RCC 7860 (cell line): Measurements from ENCODE around the gene PODXL2.
A peak's percentile ranks its signal among the peaks of the same experiment; 100 is the strongest.
"Not testable (repeated sequence)": the region's sequence is repeated elsewhere in the genome, so short reads cannot be mapped to it uniquely, and the experiment has no call there.

Experiments
- DNase-seq: peaks from one replicate; pipeline ENCODE4 v3.0.0-alpha.2; 2015; ENCODE audit warnings: low spot score
- FAIRE-seq: peaks from 2 replicates; lab custom pipeline; 2012; peaks lifted over from hg19 to GRCh38; lab: Jason Lieb, UNC

The PODXL2 gene

GRCh38 chr3:127672429-127673190, 43.6 kb downstream of the PODXL2 start, which contains the start of gene ABTB1:
TSS of gene ABTB1 (plus strand) at chr3:127672952. CDS start at chr3:127673026, 74 bp downstream.
- DNase-seq: peak; percentile 43
- FAIRE-seq: no peak

GRCh38 chr3:127673191-127674100, 44.5 kb downstream of the PODXL2 start:
- DNase-seq (no peak), FAIRE-seq (no peak)

- no peak for FAIRE-seq
- no peak for DNase-seq
Measured at GRCh38 chr3:127674101-127674721, 45.2 kb downstream of the PODXL2 start.

- no peak for FAIRE-seq
- no peak for DNase-seq
Measured at GRCh38 chr3:127674790-127675189, 45.8 kb downstream of the PODXL2 start.

- FAIRE-seq: no peak
- no peak for DNase-seq
Measured at GRCh38 chr3:127675651-127676391, 46.8 kb downstream of the PODXL2 start.

GRCh38 chr3:127676456-127676855, 47.5 kb downstream of the PODXL2 start:
- DNase-seq (no peak), FAIRE-seq (no peak)

GRCh38 chr3:127676921-127677351, 48.0 kb downstream of the PODXL2 start:
- FAIRE-seq: no peak

GRCh38 chr3:127677541-127678314, 48.7 kb downstream of the PODXL2 start:
- DNase-seq: no peak
- no peak for FAIRE-seq

More at GRCh38 chr3:127676921-127677351, 48.0 kb downstream of the PODXL2 start:
- DNase-seq: no peak

GRCh38 chr3:127678315-127678599, 49.3 kb downstream of the PODXL2 start:
- FAIRE-seq: no peak
- no peak for DNase-seq

- DNase-seq (no peak), FAIRE-seq (no peak)
Measured at GRCh38 chr3:127678611-127679533, 49.9 kb downstream of the PODXL2 start.

GRCh38 chr3:127679534-127680145, 50.7 kb downstream of the PODXL2 start:
- DNase-seq (no peak), FAIRE-seq (no peak)

- FAIRE-seq: no peak
- DNase-seq: no peak
Measured at GRCh38 chr3:127680146-127680661, 51.2 kb downstream of the PODXL2 start.

- FAIRE-seq: no peak
- no peak for DNase-seq
Measured at GRCh38 chr3:127680798-127681221, 51.8 kb downstream of the PODXL2 start.

GRCh38 chr3:127682175-127682554, 53.2 kb downstream of the PODXL2 start:
- FAIRE-seq, DNase-seq: not testable (repeated sequence)

GRCh38 chr3:127682561-127682960, 53.6 kb downstream of the PODXL2 start:
- no peak for DNase-seq
- no peak for FAIRE-seq

GRCh38 chr3:127684871-127685707, 56.1 kb downstream of the PODXL2 start:
- DNase-seq: no peak
- FAIRE-seq: no peak
